GM12875 (cell line): ENCODE data around the gene OMG.
A peak's percentile ranks its signal among the peaks of the same experiment; 100 is the strongest.
"Not testable (repeated sequence)": the region's sequence is repeated elsewhere in the genome, so short reads cannot be mapped to it uniquely, and the experiment has no call there.

Experiments used
- H3K4me3 ChIP-seq: one replicate; pipeline ENCODE4 v1.5.1; 2011; ENCODE audit warnings: low read depth, low read length, control low read depth
- CTCF ChIP-seq: IDR thresholded peaks from 2 replicates; pipeline ENCODE4 v1.5.1; 2011; ENCODE audit warnings: low read depth, mild to moderate bottlenecking, control low read depth, inconsistent platforms, low read length, moderate library complexity, borderline replicate concordance; ENCODE audit not compliant: insufficient read depth

OMG gene

GRCh38 chr17:31274252-31274651 lies 22.8 kb downstream of the OMG start:
- no peak for TF ChIP-seq CTCF
- no peak overlapping the region for H3K4me3 ChIP-seq

- TF ChIP-seq CTCF = no peak
- H3K4me3 ChIP-seq = no peak overlapping the region
Observed at GRCh38 chr17:31273516-31273915, 23.5 kb downstream of the OMG start.

GRCh38 chr17:31272803-31273202 lies 24.2 kb downstream of the OMG start:
- TF ChIP-seq CTCF = no peak

GRCh38 chr17:31272236-31272635 lies 24.8 kb downstream of the OMG start:
- no peak for TF ChIP-seq CTCF
- H3K4me3 ChIP-seq = no peak overlapping the region

More at GRCh38 chr17:31272803-31273202, 24.2 kb downstream of the OMG start:
- no peak overlapping the region for H3K4me3 ChIP-seq

- no peak overlapping the region for H3K4me3 ChIP-seq
- no peak for TF ChIP-seq CTCF
Observed at GRCh38 chr17:31269578-31269983, 27.5 kb downstream of the OMG start.

GRCh38 chr17:31269036-31269577 lies 27.9 kb downstream of the OMG start:
- TF ChIP-seq CTCF = no peak
- no peak overlapping the region for H3K4me3 ChIP-seq

GRCh38 chr17:31266042-31266441 lies 31.0 kb downstream of the OMG start:
- H3K4me3 ChIP-seq = no peak overlapping the region
- TF ChIP-seq CTCF = peak; percentile 30; the same call in 1 of the 2 replicates

GRCh38 chr17:31262923-31263322 lies 34.1 kb downstream of the OMG start:
- H3K4me3 ChIP-seq = not testable (repeated sequence)
